Stimulated activated CD4-positive, alpha-beta T cell treated with anti-CD3 and anti-CD28 coated beads, Interleukin-1b, Interleukin-23, amount 100 ng/mL, for 4 hours (primary cell): ENCODE data around the gene CLCN3.
"Not testable (repeated sequence)": the region's sequence is repeated elsewhere in the genome, so short reads cannot be mapped to it uniquely, and the experiment has no call there.

Source experiments
- DNase-seq, 2 donors: peaks; one replicate each; pipeline ENCODE4 v3.0.0-alpha.2; 2020; ENCODE audit warnings: low read depth in 2 of 2

Gene CLCN3

DNA sequence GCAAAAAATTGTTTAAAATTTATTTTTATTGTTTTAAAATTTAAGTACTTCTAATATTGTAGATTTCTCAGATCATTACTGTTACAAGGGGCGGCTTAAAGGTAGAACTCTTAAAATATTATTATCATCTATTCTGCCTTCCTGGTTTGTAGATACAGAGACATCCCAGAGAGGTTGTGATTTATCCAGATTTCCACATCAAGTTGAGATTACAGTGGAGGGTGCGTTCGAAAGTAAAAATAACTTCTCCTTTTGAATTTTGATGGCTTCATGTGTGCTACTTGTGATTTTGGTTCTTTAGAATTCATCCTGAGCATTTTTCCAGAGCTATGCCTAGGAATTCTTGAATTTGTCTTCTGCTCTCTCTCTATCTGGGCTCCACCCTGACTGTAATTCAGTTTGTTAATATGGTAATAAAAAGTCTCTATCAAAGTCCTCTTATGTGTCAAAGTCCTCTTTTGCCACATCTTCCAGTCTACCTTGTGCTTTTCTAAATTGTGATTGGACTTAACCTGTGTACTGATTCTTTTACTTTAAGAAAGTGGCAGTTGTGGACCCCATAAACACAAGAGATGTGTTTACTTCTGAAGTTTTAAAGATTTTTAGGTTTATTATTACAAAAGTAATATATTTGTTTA is 37.2 kb downstream of the CLCN3 start:
- no peak for DNase-seq

GRCh38 chr4:169658196-169658595 is 37.8 kb downstream of the CLCN3 start:
- DNase-seq, result no peak

DNA sequence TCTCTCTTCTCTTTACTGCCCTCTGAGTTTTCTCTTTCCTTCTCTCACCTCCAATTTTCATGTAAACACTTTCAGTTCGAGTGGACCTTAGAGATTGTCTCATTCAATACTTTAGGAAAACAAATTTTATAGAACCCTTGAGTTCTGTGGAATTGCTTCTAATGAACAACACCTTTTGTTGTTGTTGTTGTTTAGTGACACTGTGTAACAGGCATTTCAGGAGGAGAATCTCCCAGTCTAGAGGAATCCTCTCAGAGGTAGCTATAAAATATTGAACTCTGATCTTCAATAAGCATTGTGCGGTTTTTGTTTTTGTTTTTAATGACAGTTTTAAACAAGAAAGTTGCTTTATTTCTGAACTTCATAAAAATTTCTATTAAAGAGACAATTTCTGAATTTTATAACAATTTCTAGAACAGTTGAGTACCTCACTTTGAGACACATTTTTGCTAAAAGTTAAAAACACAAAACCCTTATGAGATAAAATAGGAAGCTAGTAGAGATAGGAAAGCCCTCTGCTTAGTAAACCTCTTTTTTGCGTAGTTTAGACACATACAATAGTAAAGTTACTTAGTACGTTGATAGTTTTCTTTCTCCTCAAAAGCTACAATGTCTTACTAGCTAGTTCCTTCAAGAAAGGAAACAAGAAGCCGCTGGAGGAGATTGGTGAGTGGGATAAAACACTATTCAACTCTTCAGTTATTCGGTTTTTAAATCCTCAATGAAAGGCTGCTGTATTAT is 38.8 kb downstream of the CLCN3 start:
- no peak for DNase-seq

DNA sequence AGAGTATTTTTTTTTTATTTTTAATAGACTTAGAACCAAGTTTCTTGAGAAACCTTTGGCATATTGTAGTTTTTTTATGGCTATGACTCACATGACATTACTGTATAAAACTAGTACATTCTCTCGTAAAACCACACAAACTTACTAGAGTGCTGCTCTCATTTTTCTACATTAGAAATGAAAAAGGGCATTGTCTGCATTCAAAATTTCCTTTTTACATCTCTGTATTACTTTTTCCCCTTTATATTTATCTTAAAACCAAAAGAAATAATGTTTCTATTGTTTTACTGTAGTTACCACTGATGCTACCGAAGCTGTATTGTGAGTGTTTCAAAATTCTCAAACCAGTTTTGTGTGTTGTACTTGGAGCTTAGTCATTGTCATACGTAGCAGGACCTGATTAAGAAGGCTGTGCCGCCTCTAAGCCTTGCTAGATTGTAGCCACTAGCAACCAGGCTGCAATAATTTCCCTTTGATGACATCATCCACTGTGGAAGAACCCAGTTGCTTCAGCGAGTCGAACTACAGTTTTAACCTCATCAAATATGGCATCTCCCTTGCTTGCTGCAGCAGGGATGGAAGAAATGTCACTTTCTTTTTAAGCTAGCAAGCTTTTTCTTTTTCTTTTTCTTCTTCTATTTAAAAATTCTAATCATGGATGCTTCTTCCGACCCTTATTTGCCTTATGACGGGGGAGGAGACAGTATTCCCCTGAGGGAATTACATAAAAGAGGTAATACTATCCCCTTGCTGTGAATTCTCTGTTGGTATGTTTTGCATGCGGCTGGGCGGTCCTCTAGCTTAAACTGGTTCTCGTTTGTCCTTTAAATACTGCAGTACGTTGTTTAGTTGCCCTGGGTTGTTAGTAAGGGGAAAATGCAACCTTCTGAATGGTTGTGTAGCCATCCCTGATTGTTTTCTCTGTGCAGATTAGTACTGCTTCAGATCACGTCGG is 39.6 kb downstream of the CLCN3 start:
- DNase-seq, result peak; percentile 13 to 49

DNA sequence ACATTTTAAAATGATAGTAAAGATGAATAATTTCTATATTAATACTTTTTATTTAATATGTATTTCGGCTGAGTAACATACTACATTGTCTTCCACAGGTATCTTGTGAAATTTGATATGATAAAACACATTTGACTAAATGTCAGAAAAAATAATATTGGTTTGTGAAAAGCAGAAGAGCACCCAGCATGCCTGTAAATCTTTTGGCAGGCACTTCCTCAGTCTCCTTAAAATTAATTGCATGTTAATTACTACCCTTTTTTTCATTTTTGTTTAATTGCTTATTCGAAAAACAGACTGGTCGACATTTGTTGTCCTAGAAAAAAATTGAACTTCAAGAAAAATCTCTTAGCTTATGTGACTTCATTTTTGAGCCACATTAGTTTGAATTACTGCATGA is 40.6 kb downstream of the CLCN3 start:
- DNase-seq, result no peak

GRCh38 chr4:169661761-169662160 is 41.4 kb downstream of the CLCN3 start:
- no peak for DNase-seq

GRCh38 chr4:169662206-169662605 is 41.8 kb downstream of the CLCN3 start:
- no peak for DNase-seq

- no peak for DNase-seq
Observed at GRCh38 chr4:169663402-169663801, 43.0 kb downstream of the CLCN3 start.

GRCh38 chr4:169663831-169664230 is 43.5 kb downstream of the CLCN3 start:
- DNase-seq, result no peak

- no peak for DNase-seq
Observed at GRCh38 chr4:169664615-169665014, 44.2 kb downstream of the CLCN3 start.

GRCh38 chr4:169665046-169665737 is 44.8 kb downstream of the CLCN3 start:
- no peak for DNase-seq

GRCh38 chr4:169668069-169668721 is 47.8 kb downstream of the CLCN3 start:
- no peak for DNase-seq

DNA sequence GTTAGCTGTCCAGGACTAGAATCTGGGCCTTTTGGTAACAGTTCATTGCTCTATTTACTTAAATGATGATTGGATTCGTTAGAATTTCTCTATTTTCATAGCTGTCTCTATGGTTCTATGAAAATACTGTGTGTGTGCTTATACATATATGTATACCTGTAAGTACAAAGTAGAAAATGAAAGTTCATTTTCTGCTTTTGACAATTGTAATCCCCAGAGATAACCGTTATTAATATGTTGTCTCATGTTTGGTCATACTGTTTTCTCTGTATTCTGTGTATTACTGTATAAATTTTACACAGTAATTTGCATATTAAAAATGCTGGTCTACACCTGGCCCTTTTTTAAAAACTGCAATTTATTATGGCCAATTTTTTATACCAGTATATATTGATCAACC is 55.4 kb downstream of the CLCN3 start:
- no peak for DNase-seq

DNA sequence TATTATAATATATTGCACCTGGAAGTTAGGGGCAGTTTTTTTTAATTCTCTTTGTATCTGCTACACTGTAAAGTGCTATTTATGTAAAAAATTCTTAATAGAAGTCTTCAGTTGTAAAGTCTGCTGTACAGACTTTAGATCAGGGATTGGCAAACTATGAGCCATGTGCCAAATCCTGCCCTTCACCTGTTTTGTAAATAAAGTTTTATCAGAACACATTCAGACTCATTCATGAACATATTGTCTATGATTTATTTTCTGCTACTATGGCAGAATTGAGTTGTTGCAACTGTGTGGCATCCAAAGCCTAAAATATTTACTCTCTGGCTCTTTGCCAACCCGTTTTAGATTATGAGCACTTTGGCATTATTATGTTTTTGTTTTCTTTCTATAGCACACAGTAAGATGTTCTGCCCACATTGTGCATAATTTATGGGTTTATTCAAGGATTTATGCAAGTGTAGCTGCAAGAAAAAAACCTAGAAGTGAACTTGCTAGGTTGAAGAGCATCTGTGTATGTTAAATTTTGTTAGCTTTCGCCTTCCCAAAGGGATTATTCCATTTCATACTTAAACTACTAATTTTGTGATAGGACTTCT is 56.9 kb downstream of the CLCN3 start:
- no peak for DNase-seq

- not testable (repeated sequence) for DNase-seq
Observed at GRCh38 chr4:169678486-169678885, 58.1 kb downstream of the CLCN3 start.

GRCh38 chr4:169678951-169679591 is 58.7 kb downstream of the CLCN3 start:
- DNase-seq, result not testable (repeated sequence)

GRCh38 chr4:169682372-169683047 is 62.1 kb downstream of the CLCN3 start:
- no peak for DNase-seq

DNA sequence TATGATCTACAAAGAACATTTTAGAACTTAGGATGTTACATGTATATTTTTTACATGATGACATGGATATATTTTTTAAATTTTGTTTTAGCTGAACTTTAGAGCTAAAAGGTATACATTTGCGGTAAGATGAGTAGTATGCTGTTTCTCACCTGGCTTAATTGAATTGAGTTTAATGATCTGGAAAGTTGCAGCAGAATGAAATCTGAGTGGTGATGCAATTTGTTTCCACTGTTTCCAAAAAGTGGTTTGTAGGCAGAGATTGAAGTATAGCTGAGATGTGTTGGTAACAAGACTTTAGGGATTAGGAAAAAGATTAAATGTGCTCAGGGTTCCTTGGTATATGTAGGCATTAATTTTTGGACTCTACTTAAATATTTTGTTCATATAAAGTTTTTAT is 69.3 kb downstream of the CLCN3 start:
- DNase-seq, result no peak

GRCh38 chr4:169690787-169691186 is 70.4 kb downstream of the CLCN3 start:
- DNase-seq, result no peak

GRCh38 chr4:169698331-169698730 is 78.0 kb downstream of the CLCN3 start:
- no peak for DNase-seq
